GM19372 (cell line): Measurements from ENCODE around the gene HEY2.
"Not testable (repeated sequence)": the region's sequence is repeated elsewhere in the genome, so short reads cannot be mapped to it uniquely, and the experiment has no call there.

Source experiments
- ATAC-seq: cut with Tn5 transposase; IDR thresholded peaks from one replicate; pipeline ENCODE4 v1.9.1; 2021; ENCODE audit warnings: mild to moderate bottlenecking, low read depth, moderate library complexity; ENCODE audit not compliant: unreplicated experiment

Gene HEY2

DNA sequence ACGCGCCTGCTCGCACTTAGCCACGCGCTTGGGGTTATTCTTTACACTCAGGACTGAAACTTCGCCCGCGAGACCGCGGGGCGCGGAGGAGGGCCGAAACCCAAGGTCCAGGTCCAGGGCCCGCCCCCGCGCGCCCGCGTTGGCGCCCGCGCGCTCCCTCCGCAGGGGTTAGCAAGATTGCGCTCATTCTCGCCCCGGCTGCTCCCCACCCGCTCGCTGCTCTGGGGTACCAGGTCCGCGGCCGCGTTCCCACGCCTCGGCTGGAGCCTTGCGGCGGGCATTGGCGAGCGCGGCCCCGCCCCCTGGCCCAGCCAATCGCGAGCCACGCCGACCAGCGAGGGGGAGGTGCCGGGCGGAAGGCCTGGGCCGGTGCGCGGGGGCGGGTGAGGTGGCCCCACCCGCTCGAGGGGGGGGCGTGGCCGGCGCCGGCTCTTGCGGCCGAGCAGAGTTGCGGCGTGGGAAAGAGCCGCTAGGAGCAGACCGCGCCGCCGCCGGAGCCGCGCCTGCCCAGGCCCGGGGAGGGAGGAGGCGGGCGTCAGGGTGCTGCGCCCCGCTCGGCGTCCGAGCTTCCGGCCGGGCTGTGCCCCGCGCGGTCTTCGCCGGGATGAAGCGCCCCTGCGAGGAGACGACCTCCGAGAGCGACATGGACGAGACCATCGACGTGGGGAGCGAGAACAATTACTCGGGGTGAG is at the start of gene HEY2:
Gene HEY2, plus strand, starts transcription at position 460 of the 692 bp plus-strand sequence. Its CDS starts 145 bp downstream, at position 605.
- peak; percentile 81 for ATAC-seq

DNA sequence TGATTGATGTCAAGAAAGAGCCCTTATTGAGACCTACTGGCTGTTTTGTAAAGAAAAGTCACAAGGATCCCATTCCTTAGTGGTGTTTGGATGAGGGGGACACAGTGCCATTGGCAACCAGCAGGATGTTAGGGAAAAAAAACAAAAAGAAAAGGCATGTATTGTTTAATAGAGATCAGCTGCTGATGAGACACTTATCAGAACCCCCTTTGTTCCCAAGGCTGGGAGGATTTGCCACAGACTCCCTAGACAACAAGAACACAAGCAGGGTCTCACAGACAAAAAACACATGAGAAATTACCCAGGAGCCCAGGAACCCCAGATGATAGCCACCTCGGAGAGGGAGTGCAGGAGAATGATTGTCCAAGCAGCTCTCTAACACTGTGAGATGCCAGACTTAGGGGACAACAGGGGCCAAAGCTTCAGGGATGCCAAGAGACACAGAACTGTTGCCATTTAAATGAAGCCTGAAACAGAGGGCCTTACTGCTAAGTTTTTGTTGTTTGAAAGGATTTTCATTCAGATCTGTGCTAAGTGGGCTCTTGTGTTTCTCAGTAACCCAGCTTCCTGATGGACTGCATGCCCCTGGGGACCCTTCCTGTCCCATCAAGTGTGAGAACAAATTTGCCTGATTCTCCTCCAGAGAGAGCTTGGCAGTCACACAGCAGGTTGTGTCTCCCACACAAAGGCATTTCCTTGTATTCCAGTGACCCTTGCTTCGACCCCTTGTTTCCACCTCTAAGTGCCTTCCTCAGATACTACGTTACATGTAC is 48.7 kb upstream of the HEY2 start:
- ATAC-seq, result no peak

GRCh38 chr6:125701354-125701668 is 48.1 kb upstream of the HEY2 start:
- ATAC-seq, result no peak

GRCh38 chr6:125703882-125704281 is 45.5 kb upstream of the HEY2 start:
- ATAC-seq, result not testable (repeated sequence)

DNA sequence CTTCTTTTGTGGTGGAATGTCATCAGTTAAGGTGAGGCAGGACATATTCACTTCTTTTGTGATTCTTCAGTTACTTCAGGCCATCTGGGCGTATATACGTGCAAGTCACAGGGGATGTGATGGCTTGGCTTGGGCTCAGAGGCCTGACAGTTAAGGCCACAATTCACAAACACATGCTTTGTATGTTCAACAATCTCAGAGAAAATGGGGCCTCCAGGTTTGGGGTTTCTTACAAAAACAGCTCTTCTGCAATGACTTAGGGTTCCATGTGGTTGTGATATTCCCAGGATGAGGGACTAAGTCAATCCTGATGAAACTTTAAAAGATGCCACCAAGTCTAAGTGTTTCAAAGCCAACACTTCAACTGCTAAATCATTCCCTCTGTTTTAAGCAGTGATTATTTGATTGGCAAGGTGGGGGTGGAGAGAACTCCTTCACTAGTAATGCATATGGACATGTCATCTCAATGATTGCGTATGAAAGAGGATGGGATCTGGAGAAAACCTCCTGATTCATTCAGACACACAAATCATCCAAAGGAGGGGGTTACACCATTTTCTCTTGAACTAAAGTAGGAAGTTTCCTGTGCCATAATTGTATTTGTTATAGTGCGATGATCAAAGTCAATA is 41.7 kb upstream of the HEY2 start:
- ATAC-seq, result no peak

- no peak for ATAC-seq
Observed at GRCh38 chr6:125711013-125711675, 38.3 kb upstream of the HEY2 start.

DNA sequence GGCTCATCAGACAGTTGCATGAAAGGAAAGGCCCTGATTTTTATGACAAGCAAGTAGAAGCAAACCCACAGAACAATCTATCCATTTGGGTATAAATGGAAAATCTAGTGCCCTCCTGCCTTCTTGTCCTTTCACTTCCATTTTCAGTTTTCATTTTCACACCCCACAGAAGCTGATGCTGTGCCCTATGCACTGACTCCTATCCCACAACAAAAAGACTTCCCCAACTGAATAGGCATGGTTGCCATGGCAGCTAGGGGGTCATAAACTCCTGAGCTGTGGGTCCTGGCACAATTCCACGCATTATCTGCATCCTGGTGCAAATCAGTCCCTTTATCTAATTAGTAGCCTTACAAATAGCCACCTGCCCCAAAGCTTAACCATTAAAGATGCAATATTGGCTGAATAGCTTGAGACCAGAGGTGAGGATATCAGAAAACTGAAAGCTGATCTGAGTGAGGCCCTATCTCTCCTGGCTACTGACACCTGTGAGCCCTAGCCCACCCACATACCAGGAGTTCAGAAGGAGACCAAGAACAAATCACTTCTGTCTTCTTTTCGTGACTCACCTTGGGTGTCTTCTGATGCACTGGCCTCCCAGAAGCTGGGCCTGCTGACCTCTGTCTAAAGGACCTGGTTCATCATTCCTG is 34.9 kb upstream of the HEY2 start:
- ATAC-seq, result peak; percentile 34

GRCh38 chr6:125717120-125717731 is 32.2 kb upstream of the HEY2 start:
- peak; percentile 83 for ATAC-seq

GRCh38 chr6:125718109-125718508 is 31.3 kb upstream of the HEY2 start:
- no peak for ATAC-seq

- no peak for ATAC-seq
Observed at GRCh38 chr6:125722886-125723285, 26.5 kb upstream of the HEY2 start.

DNA sequence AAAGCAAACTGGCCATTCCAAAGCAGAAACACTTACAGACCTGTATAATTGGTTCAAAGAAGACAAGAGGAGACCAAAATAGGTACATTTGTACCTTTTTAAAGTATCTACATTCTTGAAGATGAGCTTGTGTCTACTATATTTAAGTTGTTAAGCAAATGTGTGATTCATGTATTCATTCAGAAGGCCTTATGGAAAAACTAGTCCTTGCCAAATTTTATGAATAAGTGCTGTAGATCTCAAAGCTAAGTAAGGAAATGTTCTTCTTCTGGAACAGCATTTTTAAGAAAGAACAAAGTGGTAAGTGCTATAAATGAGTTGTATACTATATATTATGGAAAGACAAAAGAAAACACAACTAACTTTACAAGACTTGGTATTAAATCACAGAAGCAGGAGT is 22.2 kb upstream of the HEY2 start:
- no peak for ATAC-seq

DNA sequence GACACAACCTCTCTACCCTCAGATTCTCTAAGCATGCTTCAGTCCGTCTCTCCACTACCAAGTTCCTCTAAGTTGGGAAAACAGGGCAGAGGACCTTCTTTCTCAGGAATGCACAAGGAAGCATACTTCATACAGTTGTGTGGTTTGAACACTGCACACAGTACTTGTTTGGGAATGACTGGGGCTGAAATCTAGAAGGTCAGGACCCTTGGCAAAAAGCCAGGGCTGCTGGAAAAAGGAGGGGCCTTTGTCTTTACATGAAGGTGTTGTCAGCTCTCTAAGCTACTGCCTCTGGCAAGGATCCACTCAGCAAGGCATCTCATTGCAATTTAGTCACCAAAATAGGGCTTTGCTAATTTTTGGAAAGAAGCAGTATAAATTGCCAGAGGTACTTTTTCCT is 20.7 kb upstream of the HEY2 start:
- no peak for ATAC-seq

- ATAC-seq, result no peak
Observed at GRCh38 chr6:125729983-125730382, 19.4 kb upstream of the HEY2 start.

DNA sequence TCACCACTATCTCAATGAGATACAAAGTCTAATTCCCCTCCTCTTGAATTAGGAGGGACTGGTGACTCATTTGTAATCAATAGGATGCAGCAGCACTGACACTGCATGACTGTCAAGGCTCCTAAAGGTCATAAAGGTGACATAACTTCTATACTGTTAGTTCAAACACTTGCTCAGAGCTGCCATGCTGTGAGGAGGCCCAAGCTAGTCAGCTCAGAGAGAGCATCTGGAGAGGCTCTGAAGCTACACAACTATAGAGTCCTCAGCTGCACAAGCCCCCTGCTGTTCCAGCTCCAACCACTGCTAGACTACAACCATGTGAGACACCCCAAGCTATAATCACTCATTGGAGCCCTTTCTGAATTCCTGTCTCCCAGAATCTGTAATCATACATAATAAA is 17.0 kb upstream of the HEY2 start:
- no peak for ATAC-seq

DNA sequence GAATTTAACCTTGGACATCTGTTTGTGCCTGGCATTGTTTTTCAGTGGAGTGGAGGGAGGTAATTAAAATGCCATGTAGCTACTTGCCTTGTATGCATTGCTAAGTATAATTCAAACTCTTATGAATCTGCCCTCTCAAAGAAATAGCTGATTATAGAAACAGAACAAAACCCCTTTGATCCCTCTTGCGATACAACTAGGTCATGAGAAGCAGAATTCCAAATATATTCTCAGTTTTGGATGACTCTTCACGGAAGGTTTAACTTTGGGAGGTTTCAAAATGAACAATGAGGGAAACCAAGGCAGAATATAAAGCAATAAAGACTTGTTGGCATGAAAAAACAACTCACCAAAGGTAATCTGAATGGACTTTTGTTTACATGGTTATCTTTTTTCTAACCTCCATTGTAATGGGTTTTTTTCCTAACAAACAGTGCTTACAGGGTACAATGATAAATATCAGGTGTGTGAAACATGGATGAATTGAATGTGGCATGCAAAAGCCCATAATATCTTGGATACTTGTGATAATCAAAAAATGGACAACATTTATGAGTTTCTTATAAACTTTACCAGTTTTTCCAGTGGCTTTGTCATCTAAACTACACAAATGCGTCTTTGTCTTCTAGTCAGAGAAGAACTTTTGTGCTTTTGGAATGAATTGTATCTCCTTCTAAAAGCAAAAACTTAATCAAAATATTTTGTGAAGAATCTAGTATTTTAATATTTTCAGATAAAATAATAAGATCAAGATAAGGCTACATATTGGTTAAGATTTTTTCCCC is 15.7 kb upstream of the HEY2 start:
- no peak for ATAC-seq

DNA sequence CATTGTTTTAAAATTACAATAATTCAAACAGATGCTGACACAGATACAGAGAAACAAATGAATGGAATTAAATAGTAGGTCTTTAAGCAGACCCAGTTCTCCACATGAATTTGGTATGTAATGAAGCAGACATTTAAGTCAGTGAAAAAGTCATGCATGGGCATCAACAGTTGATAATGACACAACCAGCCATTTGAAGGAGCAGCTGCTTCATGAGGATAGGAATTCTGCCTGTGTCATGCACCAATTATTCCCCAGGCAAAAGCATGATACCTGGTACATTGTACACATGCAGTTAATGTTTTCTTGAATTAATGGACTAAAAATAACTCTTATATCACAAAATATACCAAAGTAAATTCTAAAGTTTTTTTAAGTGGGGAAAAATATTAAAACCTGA is 11.2 kb upstream of the HEY2 start:
- no peak for ATAC-seq

- no peak for ATAC-seq
Observed at GRCh38 chr6:125739364-125739763, 10.1 kb upstream of the HEY2 start.

DNA sequence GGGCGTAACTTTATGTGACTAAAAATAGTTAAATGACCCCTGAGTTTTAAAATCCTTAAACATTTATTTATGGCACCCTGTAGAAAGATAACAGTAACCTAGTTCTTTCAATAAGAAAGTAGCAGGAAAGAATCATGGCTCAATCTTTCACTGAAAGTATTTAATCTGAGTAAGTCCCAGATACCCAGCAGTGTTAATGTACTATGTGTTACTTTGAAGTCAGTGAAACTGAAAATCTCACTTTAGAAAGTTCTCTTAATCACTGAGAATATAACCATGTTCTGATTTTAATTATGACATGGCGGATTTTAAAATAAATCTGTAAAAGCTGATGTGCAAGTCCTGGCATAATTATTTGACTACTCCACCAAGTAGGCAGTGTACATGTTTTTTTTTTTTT is 8.1 kb upstream of the HEY2 start:
- no peak for ATAC-seq

GRCh38 chr6:125742024-125742423 is 7.4 kb upstream of the HEY2 start:
- ATAC-seq, result no peak
